GM12892 (cell line): ENCODE data around the gene THBD.

ENCODE experiments used
- POLR2A ChIP-seq: IDR thresholded peaks from 2 replicates; pipeline ENCODE4 v1.6.1; 2011; ENCODE audit warnings: low read depth, low read length, control low read depth
- TAF1 ChIP-seq: IDR thresholded peaks from 2 replicates; pipeline ENCODE4 v1.6.1; 2011; ENCODE audit warnings: low read depth, mild to moderate bottlenecking, control low read depth, low read length, borderline replicate concordance

DNA sequence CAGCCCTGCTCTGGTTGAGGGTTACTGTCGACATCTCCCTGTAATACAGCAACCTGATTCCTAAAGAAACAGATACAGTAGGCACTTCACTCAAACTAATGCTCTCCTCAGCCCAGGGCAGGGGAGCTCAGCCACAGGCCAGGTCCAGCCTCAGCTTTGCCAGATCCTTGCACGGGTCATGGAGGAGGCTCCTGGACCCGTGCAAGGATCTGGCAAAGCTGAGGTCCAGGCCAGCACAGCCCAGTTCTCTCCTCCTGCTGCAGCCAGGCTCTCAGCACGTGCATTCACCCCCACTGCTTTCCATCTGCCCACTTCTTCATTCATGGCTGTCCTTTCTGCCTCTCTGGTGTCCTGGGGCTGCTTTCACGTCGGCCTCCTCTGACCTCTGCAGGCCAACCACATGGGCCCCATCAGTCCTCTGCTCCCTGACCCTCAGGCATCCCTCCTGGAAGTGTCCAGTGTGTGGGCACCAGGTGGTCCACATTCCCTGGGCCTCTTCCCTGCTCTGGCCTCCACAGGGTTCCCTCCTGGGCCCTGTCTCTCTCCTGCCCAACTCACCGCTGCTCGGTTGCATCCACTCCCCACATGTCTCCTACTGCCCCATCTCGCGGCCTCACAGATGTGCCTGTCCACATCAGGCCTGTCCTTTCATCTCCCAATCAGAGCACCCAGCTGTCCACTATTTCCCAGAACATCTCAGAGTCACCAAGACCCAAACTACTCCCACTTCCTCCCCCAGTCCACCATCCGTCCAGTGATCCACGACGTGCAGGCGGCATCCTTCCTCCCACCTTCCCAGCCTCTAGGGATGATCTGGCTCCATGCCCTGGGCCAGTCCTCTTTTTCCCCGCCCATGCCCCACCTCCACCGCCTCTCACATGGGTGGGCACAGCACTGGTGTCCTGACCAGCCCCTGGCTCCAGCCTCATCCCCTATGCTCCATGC lies 48.4 kb upstream of the THBD start:
- no peak for TF ChIP-seq POLR2A
- no peak for TF ChIP-seq TAF1
